Measurements from ENCODE around the gene NARF.

NARF gene

DNA sequence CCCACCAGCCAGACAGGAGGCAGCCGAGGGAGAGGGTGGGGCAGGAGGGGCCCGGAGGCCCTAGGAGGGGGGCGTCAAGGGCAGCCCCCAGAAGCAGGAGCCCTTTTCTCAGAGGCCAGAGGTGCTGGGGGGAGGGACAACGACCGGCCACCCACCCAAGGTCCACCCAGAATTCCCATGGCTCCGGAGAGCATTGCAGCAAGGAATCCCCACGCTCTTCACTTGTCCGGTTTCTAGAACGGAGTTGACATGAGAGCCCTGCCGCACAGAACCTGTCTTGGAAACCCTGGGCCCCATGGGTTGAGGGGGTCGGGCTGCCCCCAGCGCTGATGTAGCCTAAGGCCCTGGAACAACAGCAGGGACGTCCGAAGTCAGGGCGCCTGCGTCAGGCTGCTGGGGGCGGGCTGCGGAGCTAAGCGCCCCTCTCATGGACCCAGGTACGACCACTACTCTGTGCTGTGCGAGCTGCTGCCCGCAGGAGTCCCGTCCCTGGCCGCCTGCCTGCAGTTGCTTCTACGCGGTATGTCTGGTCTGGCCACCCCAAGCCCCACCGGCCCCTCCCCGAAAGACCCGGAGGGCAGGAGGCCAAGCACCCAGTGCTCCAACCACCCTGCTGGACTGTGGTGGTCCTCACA lies 19.2 kb upstream of the NARF start:
- no peak overlapping the region for H3K4me3 ChIP-seq (ENCODE audit: low read depth, low read length)
- no peak for TF ChIP-seq CTCF (IDR thresholded peaks at IDR 0.05; ENCODE audit: borderline replicate concordance, insufficient read depth, low read depth, low read length)

GRCh38 chr17:82439829-82440365 lies 18.6 kb upstream of the NARF start:
- H3K4me3 ChIP-seq (ENCODE audit: low read depth, low read length): no peak overlapping the region
- no peak for TF ChIP-seq CTCF (IDR thresholded peaks at IDR 0.05; ENCODE audit: borderline replicate concordance, insufficient read depth, low read depth, low read length)

DNA sequence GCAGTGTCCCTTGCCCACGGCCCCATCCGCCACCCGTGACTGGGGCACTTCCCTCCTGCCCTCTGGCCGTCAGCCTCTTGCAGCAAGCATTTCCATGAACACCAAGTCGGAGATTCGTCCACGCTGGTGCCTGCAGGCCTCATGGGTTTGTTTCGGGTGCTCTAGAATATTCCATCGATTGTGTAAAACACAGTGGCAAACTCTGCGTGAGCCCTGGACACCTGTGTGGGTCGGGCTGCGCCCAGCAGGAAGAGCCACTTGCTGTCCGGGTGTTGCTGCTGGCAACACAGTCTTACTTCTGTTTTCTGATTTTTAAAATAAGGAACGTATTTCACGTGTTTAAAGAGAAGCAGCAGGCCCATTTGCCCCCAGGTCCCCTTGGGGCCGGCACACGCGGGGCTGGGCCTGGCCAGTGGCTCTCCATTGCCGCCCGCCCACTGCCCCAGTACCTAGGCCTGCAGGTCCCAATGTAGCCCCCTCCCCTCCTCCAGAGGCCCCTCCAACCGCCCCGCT lies 18.0 kb upstream of the NARF start:
- TF ChIP-seq CTCF (IDR thresholded peaks at IDR 0.05; ENCODE audit: borderline replicate concordance, insufficient read depth, low read depth, low read length): no peak
- H3K4me3 ChIP-seq (ENCODE audit: low read depth, low read length): no peak overlapping the region

DNA sequence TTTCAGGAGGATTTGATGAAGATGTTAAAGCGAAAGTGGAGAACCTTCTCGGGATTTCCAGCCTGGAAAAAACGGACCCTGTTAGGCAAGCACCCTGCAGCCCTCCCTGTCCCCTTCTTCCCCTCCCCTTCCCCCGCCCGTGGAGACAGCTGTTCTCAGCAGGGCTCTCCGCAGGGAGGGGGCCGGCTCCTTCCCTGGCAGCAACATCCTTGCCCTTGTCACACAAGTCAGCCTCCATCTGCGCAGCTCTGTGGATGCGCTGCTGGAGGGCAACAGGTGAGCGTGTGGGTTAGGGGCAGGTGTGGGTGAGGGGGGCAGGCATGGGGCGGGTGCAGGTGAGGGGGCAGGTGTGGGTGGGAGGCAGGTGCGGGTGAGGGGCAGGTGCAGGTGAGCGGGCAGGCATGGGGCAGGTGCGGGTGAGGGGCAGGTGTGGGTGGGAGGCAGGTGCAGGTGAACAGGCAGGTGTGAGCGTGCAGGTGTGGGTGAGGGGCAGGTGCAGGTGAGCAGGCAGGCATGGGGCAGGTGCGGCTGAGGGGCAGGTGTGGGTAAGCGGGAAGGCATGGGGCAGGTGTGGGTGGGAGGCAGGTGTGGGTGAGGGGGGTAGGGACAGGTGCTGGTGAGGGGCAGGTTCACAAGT lies 17.4 kb upstream of the NARF start:
- no peak overlapping the region for H3K4me3 ChIP-seq (ENCODE audit: low read depth, low read length)
- no peak for TF ChIP-seq CTCF (IDR thresholded peaks at IDR 0.05; ENCODE audit: borderline replicate concordance, insufficient read depth, low read depth, low read length)

DNA sequence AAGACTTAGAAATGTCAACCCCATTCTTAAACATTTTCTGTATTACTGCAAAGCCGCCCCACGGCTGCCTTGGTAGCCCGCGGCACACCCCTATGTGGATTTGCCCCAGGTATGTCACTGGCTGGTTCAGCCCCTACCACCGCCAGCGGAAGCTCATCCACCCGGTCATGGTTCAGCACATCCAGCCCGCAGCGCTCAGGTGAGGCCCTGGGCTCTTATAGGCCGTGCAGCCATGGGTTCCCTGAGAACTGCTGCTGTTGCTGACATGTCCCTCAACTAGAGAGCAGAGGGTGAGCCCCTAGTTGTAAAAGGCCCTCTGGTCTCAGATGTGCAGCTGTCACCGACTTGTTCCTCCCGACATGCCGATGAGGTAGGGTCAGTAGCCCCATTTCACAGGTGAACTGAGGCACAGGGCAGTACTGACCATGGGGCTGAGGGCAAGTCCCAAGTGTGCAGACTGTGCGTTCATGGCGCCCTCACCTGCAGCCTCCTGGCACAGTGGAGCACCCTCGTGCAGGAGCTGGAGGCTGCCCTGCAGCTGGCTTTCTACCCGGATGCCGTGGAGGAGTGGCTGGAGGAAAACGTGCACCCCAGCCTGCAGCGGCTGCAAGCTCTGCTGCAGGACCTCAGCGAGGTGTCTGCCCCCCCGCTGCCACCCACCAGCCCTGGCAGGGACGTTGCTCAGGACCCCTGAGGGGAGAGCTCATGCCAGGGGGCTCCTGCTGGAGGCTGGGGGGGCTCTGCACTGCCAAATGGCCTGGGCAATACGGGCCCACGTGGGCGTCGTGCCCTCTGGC lies 16.7 kb upstream of the NARF start:
- no peak for TF ChIP-seq CTCF (IDR thresholded peaks at IDR 0.05; ENCODE audit: borderline replicate concordance, insufficient read depth, low read depth, low read length)
- no peak overlapping the region for H3K4me3 ChIP-seq (ENCODE audit: low read depth, low read length)

DNA sequence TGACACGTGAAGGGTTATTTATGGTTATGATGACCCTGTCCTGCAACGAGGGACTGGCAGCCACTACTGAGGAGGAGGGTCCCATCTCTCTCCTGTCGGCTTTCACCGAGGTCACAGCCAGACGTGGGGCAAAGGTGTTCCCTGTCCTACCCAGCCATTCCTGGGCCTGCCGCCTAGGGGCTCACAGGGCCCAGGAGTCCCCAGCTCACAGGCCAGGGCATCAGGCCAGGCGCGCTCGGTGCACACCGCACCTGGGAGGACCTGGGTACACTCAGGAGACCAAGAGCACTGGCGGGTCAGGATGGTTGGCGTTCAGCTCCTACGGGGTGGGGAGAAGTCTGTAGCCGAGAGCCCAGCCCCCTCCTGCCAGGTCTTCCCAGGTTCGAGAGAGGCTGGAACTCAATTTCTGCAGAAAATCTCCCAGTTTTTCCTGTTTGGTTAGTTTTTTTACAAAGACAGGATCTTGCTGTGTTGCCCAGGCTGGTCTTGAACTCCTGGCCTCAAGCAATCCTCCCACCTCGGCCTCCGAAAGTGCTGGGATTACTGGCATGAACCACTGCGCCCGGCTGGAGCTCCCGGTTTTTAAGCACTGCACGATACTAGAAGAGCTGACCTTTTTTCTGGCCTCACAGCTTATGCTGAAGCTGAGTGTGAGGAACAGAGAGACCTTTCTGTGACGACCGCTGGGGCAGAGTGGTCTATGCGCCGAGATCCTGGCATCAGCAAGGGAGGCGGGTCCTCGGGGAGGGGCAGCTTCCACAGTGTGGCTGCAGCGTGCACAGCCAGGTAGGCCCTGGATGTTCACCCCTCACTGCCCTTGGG lies 15.7 kb upstream of the NARF start:
- TF ChIP-seq CTCF (IDR thresholded peaks at IDR 0.05; ENCODE audit: borderline replicate concordance, insufficient read depth, low read depth, low read length): no peak

More for the DNA sequence above, 15.7 kb upstream of the NARF start:
- no peak overlapping the region for H3K4me3 ChIP-seq (ENCODE audit: low read depth, low read length)

Data from GM12875 (cell line).